H7 (cell line): Measurements from ENCODE around the gene BLOC1S5. TPM values are rescaled to one million over a fixed set of nuclear protein-coding genes. Genes with fewer than 3 reads are reported as not detected.

Experiments
- DNase-seq: peaks from one replicate; pipeline ENCODE4 v3.0.0; 2012
- H3K27me3 ChIP-seq: 2 replicates; pipeline ENCODE4 v1.6.0; 2011; ENCODE audit warnings: mild to moderate bottlenecking, low read length; ENCODE audit not compliant: control insufficient read depth, insufficient read depth
- H3K36me3 ChIP-seq: replicated peaks from 2 replicates; pipeline ENCODE4 v1.5.1; 2011; ENCODE audit warnings: low read length; ENCODE audit not compliant: control insufficient read depth, insufficient read depth
- H3K4me3 ChIP-seq: 2 replicates; pipeline ENCODE4 v1.5.1; 2011; ENCODE audit warnings: low read depth, mild to moderate bottlenecking, control low read depth, low read length, moderate library complexity; ENCODE audit not compliant: insufficient read depth
- total RNA-seq: library from RNA; depleted of rRNA; stranded (reverse); fragments of >200 nt; shearing (Covaris generic); gene quantifications from 2 replicates; pipeline ENCODE4 v1.2.3, GENCODE V29; 2014; rRNA removed

Gene BLOC1S5, protein sequence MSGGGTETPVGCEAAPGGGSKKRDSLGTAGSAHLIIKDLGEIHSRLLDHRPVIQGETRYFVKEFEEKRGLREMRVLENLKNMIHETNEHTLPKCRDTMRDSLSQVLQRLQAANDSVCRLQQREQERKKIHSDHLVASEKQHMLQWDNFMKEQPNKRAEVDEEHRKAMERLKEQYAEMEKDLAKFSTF
- total RNA-seq = 14.8 and 15.6 TPM in 2 replicates

DNA sequence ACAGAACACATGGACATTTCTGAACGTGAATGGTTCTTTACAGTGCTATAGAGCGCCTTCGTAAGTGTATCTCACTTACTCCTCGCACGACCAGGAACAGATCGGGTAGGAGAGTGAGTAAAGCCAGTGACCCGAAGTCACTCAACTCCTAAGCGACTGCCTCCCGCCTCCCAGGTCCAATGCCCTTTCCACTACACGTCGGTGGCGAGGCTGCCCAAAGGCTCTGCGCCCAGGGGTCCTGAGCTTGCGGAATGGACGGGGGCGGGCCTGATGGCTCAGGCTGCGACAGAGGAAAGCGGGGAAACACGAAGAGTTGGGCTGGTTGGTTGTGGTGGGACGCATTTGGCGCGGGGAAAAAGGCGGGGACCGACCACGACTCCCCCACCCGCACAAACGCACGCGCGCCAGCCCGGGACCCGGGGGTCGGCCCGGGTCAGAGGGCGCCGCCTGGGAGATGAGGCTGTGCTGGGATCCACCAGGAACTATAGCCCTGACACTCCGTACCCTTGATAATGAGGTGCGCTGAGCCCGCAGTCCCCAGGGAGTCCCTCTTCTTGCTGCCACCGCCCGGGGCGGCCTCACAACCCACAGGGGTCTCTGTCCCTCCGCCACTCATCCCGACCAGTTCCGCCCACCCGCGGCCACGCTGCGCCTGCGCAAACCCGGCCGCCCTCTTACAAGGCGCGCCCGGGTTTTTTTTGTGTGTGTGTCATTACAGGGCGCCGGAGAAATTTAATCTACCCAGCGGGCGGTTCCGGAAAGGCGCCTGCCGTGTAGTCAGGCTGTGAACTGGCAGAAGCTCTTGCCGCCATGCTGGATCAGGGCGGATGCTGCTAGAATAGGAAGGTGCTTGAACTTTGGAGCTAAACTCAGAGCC is at the start of gene BLOC1S5:
BLOC1S5 (minus strand) TSS at position 629 of the 877 bp plus-strand sequence; CDS start at position 616, 13 bp downstream.
- Histone ChIP-seq H3K36me3 (peaks cover 3% of the 10 kb centered on the region; the same call in 1 of the 2 replicates), H3K4me3 (peak within 1 kb of the TSS; percentile 97), H3K27me3 (no peaks in the 10 kb centered on the region)
- DNase-seq = peak; percentile 92

DNA sequence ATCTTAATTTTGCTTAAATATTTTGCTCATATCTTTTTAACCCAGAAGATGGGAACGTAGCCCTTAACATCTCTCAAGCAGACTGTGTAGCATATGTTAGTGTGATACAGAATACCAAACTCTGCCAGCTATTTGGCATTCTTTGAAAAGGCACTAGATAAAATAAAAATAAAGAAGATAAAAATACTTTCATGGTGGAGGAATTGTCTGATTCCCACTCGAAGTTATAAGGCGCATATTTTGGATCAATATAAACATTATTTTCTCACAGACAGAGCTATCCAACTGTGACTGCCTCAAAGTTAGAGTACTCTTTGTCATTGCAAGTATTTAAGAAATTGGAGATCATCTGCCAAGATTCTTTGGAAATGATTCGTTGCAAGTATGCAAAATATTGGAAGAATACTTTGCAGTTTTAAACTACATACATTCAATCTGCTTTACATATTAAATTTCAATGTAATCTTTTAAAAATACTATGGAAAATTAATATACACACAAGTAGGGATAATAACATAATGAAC is 49.0 kb upstream of the BLOC1S5 start:
- no peaks in the 10 kb centered on the region for H3K36me3 ChIP-seq
- no peak for DNase-seq
- no peak overlapping the region for H3K4me3 ChIP-seq
- no peaks in the 10 kb centered on the region for H3K27me3 ChIP-seq

DNA sequence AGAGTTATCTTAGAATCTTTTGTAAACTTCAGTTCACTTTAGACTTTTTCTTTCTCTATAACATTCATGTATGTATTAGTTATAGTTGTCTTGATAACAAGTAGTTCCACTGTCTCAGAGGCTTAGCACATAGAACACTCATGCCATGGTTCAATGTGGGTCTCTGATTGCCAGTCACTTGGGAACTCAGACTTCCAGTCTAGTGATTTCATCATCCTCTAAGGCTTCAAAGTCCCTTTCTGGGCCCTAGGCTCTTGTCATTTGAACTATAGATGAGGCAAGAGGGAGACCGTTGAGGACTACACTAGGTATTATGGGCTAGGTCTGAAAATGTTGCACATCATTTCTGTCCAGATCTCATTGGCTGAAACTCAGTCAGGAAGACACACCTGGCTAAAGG is 46.5 kb upstream of the BLOC1S5 start:
- Histone ChIP-seq H3K27me3 (no peaks in the 10 kb centered on the region), H3K36me3 (no peaks in the 10 kb centered on the region), H3K4me3 (no peak overlapping the region)
- DNase-seq = no peak

DNA sequence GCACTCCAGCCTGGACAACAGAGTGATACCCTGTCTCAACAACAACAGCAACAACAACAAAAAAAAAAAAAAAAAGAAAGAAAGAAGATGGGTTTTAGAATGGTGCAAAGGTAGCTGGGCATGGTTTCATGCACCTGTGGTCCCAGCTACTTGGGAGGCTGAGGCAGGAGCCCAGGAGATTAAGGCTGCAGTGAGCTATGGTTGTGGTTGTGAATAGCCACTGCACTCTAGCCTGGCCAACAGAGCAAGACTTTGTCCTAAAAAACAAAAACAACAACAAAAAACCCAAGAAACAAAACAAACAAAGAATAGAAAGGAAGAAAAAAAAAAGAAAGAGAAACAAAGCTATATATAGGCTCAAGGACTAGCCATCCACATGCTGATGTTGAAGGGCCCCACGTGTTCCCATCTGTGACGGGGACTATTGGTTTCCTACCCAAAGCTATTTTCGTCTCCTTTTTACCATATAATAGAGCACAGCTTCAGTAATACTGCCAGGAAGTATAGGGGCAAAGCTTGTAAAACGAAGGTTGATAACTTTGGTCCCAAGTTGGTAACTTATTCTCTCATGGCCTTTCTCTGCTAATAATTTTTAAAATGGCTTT is 46.0 kb upstream of the BLOC1S5 start:
- Histone ChIP-seq H3K4me3 (no peak overlapping the region), H3K36me3 (no peaks in the 10 kb centered on the region), H3K27me3 (no peaks in the 10 kb centered on the region)
- DNase-seq = no peak

DNA sequence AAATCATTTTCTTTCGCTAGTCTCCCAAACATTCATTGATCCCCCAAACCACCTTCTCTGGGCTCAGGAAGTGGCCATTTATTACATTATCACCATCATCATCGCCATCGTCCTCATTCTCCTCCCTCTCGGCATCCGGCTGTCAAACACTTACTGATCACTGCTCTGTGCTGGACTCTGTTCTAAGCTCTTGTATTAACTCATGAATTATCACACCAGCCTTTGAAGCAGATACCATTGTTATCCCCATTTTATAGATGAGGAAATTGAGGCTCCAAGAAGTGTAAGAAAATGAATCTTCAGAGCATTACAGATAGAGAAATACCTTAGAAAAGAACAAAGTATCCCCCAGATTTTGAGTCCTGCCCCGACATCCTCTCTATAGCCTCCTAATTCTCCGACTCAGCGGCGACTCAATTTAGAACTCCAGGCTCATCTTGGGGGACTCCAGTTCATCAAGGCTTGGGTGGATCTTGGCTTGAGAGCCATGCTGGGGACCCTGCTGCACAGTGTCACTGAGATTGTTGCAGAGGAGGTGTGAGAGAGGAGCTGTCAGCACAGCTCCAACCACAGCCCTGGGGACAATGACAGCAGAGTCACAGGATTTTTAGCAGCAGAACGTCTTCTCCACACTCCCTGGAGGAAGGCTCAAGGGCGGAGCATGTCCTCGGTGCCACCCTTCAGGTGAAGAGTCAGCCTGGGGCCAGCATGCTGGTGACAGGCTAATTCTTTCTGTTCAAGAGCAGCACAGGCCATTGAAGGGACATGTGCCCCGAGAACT is 44.8 kb upstream of the BLOC1S5 start:
- Histone ChIP-seq H3K36me3 (no peaks in the 10 kb centered on the region), H3K4me3 (no peak overlapping the region), H3K27me3 (no peaks in the 10 kb centered on the region)
- DNase-seq = no peak

DNA sequence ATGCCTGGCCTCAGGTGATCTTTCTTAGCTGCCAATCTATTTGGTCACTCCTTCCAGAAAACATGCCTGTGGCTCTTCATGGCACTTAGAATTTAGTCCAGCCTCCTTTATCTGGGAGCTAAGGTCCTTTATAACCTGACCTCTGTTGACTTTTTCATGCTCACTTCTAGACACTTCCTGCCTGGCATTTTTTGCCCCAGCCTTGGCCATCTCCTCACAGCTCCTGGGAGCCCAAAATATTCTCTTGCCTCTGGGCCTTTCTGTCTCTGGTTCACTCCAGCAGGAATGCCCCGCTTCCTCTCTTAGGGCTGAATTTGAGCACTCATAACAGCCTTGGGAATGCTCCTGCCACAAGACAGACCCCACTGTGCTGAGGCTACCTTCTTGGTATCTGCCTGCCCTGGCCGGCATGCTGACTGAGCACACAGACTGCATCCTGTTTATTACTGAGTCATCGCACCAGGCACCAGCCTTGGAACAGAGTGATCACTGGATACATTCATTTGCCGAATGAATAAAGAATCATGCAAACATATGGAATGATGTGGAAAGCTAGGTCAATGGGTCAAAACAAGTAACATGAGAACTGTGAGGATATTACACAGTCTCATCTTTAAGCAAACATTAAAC is 44.0 kb upstream of the BLOC1S5 start:
- Histone ChIP-seq H3K4me3 (no peak overlapping the region), H3K27me3 (no peaks in the 10 kb centered on the region), H3K36me3 (no peaks in the 10 kb centered on the region)
- no peak for DNase-seq

DNA sequence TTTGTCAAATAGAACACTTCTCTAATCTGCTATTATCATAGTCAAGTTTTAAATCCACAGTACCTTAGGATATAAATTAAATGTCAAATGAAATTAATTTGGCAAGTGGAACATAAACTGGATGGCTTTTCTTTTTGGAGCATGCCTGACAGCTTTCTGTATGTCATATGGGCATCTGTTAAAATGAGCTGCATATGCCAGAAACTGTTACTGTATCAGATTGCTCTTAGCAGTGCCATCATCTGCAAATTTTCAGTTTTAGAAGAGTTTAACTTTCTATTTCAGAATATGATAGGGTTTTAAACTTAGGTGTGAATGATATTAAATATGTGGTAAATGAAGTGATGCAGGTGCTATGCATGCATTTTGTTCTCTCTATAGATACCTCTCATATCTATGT is 41.6 kb upstream of the BLOC1S5 start:
- no peak for DNase-seq
- no peaks in the 10 kb centered on the region for H3K36me3 ChIP-seq
- H3K27me3 ChIP-seq = no peaks in the 10 kb centered on the region
- H3K4me3 ChIP-seq = no peak overlapping the region

DNA sequence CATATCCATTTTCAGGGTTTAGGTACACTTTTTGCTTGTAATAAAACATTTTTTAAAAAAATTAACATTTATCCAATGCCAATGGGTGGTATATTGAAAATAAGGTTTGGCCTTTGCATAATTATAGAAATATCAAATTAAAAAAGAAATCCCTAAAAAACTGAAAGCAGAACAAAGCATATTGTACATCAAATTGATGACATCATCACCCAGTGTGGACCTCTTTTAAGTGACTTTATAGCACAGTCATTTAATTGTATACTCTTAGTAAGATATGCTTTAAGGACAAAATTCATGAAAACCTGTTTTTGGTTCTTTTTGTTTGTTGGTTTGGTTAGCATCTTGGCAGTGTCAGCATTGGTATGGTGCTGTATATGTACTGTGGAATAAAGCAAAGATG is 39.5 kb upstream of the BLOC1S5 start:
- Histone ChIP-seq H3K36me3 (no peaks in the 10 kb centered on the region), H3K27me3 (no peaks in the 10 kb centered on the region), H3K4me3 (no peak overlapping the region)
- no peak for DNase-seq

DNA sequence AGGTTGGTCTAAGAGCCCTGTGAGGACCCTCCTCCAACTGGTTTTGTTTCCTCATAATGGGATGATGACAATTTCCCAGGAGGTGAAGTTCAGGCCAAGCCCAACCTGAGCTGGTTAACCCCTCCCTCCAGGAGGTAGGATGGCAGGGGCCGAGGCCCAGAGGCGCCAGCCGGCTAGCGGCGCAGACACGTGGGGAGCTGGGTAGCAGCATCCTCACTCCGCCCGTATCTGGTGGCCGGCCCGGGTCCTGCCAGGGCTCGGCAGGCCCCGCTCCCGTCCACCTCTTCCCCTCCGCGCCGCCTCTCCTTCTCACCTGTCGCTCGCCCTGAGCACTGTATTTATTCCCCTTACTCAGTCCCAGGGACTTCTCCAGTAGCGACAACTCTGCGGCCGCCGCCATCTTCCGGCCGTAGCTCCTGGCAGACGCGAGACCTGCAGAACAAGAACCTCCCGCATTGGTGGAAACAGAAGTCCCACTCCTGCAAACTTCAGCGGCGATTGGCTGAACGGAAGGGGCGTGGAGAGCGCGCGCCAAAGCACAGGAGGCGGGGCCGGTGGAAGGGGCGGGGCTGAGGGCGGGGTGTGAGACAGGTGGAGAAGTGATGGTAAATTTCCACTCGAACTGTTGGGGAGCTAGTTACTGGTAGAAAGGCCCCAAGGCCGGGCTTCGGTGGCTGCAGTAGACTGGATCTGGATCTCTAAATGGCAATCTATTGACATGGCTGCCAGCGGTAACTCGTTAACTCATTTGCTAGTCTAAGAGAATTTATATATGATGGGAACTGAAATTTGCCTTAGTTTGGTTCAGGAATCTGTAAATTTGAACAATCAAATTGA is 38.2 kb upstream of the BLOC1S5 start, which contains the start of gene EEF1E1:
EEF1E1 (minus strand) TSS at position 427 of the 837 bp plus-strand sequence; CDS start at position 400, 27 bp downstream.
- H3K36me3 ChIP-seq = no peaks in the 10 kb centered on the region
- no peaks in the 10 kb centered on the region for H3K27me3 ChIP-seq
- DNase-seq = peak; percentile 95
- peak within 1 kb of the TSS; percentile 79 for H3K4me3 ChIP-seq

DNA sequence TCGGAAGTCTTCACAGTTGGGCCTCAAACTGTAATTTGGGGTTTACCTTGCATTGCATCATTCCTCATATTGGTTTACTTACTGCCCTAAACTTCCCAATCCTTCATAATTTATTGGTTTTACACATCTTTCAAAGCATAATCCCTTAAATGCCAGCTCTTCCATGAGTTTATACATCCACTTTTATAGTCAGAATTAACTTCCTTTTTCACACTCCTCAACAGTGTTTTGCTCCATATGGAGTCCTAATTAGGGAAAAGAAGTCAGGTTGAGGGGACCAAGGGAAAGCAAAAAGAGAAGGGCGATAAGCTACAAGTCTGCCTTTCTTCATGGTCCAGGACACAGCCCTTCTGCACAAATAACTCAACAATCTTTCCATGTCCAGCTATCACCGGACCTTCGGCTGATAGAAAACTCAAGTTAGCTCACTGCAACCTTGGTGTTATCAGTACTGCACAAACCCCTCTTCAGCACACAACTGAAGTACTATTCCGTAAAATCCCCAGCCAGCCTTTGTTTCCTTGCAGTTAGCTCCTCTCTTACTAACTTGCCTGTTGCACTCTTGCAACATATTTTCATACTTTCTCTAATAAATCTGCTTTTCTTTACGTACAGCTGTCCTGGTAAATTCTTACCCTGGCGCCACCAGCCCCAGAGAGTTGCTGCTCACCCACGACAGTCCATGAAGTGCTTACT is 36.1 kb upstream of the BLOC1S5 start:
- no peak for DNase-seq
- Histone ChIP-seq H3K4me3 (no peak overlapping the region), H3K27me3 (no peaks in the 10 kb centered on the region), H3K36me3 (peaks cover 11% of the 10 kb centered on the region)

DNA sequence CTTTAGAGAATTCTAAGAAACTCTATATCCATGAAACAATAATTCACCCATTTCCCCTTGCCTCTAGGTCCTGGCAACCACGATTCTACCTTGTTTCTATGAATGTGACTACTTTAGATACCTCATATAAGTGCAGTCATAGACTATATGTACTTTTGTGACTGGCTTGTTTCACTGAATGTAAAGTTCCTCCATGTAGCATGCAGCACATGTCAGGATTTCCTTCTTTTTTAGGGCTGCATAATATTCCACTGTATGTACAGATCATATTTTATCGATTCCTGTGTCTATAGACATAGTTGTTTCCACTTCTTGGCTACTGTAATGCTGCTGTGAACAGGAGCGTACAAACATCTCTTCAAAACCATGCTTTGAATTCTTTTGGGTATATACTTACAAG is 26.5 kb upstream of the BLOC1S5 start:
- Histone ChIP-seq H3K36me3 (peaks cover 25% of the 10 kb centered on the region), H3K27me3 (no peaks in the 10 kb centered on the region), H3K4me3 (no peak overlapping the region)
- DNase-seq = no peak

DNA sequence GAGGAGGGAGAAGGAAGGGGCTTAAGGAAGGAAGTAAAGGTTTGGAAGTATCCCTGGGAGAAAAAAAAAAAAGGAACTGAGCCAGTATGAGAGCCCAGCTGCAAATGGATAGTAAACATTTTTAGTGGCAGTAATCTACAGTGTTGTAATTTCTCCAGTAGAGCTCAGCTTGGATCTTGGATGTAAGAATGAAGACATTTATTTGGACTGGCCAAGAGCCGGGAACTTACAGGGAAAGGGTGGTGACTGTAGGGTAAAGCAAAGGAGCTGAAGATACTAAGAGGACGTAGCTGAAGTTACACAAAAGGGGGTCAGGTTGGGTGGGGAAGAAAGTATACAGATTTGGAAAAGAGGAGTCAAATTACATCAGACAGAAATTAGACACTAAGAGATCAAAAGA is 24.7 kb upstream of the BLOC1S5 start:
- Histone ChIP-seq H3K4me3 (no peak overlapping the region), H3K36me3 (peaks cover 23% of the 10 kb centered on the region), H3K27me3 (no peaks in the 10 kb centered on the region)
- no peak for DNase-seq
